ENCODE measurements around the gene ZNF619.
"Not testable (repeated sequence)": the region's sequence is repeated elsewhere in the genome, so short reads cannot be mapped to it uniquely, and the experiment has no call there.

ZNF619 gene

DNA sequence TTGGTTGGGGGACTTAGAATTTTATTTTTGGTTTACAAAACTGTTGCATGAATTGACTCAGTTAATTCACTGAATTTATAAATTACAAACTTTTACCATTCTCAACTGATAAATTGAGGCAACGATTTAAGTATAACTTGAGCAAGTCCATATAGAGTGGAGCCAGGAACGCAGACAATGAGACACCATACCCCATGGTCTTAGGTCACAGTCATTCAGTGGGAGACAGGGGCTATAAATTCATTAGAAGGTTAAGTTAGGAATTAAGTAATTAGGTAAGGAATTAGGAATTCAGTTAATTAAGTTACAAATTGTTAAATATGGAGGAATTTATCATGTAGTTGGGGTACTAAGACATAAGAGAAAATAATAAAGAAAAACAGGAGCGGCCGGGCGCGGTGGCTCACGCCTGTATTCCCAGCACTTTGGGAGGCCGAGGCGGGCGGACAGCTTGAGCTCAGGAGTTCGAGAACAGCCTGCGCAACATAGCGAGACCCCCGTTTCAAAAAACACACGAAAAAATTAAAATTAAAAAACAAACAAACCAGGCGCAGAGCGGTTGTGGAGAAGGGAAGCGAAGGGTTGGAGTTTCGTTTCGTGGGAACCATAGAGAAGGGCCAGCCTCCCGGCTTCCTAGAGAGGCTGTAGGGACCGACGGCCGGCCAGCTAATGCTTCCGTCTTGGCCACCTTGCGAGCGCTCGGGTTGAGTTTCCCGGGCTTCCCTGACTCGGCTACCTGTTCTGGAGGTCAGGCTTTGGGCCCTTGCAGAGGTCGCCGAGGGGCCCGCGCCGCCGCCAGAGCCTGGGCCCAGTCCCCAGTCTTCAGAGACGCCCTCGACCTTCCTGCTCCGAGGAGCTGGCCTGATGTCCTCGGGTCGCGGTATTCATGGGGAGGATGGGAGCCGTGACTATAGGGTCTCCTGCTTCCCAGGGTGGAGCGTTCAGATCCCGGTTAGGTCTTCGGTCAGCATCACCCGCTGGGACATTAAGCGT lies at the start of gene ZNF619:
Gene ZNF619 (plus strand): TSS at position 645 of the 993 bp plus-strand sequence. CDS start 858 bp downstream, outside the sequence.
- DNase-seq: peak; percentile 18 to 73

GRCh38 chr3:40432793-40433192 lies 44.1 kb upstream of the ZNF619 start:
- DNase-seq: peak in 1 of 2 experiments; percentile 30

DNA sequence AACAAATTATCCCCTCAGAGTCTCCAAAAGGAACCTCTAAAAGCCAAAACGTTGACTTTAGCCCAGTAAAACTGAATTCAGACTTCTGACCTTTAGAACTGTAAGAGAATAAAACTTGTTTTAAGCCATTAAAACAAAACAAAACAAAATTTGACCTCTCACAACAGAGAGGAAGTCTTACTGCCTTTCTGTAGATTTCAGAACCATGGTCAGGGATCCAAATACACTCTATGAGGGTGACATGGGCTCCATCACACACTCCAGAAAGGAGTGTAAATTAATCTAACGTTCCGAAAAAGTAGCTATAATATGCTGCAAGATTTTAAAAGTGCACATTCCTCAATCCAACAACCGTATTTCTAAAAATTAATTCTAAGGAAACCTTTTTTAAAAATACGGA lies 39.0 kb upstream of the ZNF619 start:
- no peak for DNase-seq

DNA sequence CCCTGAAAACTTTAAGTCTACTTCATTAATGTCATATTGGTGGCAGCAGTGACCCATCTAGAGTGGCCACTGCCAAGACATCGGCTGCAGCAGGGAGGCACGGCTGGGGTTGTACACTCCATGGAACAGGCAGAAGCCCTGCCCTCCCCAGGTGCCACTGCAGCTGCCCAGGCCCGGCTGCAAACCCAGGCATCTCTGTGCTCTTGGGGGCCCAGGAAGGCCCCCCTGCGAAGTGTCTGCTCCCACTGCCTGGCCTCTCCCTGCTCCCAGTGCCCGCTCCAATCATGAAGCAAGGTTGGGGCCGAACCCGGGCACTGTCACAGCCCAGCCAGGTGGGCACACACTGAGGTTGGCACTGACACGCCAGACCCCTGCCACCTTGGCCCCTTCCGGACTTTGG lies 31.9 kb upstream of the ZNF619 start:
- no peak for DNase-seq

DNA sequence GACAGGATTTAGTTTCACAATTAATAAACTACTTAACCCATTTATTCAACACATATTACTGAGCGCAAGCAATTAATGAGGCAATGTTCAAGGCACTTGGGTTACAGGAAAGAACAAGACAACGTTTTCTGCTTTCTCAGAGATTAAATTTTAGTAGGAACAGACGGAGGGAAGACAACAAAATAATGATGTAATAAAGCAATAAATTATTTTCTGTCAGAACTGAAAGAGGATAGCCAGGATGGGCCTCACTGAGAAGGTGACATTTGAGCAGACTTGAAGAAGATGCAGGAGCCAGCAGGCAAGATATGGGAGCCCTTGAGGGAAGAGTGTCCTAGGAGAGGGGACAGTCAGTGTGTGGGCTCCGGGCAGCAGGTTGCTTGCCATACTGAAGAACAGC lies 31.0 kb upstream of the ZNF619 start:
- no peak for DNase-seq

DNA sequence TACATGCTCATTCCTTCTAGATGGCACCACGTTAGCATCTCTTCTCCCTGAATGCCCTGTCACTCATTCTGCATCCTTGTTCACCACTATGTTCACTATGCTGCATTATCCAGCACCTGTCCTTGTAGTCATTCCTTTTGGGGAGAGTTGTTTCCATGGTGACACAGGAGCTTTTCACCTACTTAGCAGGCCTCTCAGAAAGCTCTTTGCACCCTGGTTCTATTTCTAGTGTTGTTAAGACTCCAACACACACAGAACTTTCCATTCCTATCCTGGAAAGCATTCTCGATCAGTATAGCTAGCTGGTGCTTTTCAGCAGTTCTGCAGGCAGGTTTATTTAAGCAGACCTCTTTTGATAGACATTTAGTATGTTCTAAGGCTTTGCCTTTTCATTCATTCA lies 26.5 kb upstream of the ZNF619 start:
- DNase-seq: no peak

DNA sequence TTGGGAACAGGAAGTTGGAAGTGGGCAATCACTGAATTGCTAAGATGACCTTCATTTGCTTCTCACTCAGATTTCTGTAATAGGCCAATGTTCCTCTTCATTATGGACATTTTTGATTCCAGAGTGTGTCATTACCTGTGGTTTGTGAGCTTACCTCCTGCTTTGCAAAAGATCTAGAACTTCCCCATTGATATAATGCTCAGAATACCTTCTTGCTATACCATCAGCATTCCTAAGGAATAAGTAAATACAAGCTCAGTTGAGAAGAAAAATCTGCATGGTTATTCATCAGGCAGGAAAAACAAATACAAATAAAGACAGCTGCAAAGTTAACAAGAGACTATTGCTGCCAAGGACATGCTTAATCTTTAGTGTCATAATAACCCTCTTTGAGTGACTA lies 25.4 kb upstream of the ZNF619 start:
- no peak for DNase-seq

DNA sequence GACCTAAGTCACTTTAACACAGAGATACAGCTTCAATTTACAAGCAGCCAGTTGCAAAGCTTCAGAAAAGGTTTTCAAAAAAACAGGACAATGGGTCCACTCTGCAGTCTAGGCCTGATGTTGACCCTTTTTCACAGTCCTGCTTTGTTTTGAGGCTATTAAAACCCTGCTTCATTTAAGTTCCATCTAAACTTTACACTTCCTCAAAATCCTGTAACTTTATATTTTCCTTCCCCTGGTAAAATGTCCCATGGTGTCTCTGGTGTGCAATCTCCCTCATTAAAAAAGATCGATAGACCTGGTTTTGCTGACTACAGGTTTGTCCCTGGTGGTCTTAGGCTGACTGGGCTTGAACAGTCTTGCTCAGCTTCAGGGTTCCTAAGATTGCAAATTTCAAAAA lies 24.9 kb upstream of the ZNF619 start:
- DNase-seq: no peak

DNA sequence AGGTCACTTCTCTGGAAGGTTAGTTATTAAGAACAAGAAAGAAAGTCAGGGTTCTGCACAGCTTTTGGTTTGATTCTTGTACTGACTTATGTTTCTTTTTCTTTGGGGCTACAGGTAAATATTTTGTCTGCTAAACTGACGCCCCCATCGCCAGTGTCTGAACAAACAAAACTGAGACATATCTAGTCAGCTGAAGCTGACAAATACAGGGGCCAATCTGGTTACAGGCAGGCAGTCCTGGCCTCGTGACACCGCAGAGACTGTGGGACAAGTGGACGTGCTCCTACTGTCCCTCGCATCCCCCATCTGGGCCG lies 24.4 kb upstream of the ZNF619 start:
- DNase-seq: no peak

GRCh38 chr3:40452876-40453730 lies 23.8 kb upstream of the ZNF619 start:
- DNase-seq: peak; percentile 97 to 99

DNA sequence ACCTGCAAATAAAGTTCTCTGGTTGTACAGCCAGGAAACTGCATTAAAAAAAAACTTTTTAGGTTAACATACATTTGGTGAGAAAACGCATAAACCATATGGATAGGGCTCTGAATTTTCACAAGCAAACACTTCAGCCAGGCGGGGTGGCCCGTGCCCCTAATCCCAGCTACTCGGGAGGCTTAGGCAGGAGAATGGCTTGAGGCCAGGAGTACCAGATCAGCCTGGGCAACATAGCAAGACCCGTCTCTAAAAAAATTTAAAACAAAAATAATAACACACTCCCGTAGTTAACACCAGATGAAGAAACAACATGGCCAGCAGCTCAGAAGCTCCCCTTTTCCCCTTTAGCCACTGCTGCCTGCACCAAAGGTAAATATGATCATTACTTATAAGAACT lies 23.0 kb upstream of the ZNF619 start:
- no peak for DNase-seq

DNA sequence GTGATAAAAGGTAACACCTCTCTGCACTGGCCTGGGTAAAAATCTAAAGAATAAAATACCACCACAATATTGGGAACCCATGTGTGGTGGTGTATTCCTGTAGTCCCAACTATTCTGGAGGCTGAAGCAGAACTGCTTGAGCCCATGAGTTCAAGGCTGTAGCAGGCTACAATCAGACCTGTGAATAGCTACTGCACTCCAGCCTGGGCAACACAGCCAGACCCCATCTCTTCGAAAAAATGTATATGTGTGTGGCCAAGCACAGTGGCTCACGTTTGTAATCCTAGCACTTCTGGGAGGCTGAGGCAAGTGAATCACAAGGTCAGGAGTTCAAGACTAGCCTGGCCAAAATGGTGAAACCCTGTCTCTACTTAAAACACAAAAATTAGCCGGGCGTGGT lies 21.6 kb upstream of the ZNF619 start:
- no peak for DNase-seq

- no peak for DNase-seq
Measured at GRCh38 chr3:40456279-40456939, 20.5 kb upstream of the ZNF619 start.

- DNase-seq: peak; percentile 90 to 97
Measured at GRCh38 chr3:40456940-40457823, 19.7 kb upstream of the ZNF619 start, which contains the start of gene RPL14. Gene RPL14, plus strand, starts transcription at chr3:40457339. Its CDS starts 133 bp downstream, at chr3:40457472.

DNA sequence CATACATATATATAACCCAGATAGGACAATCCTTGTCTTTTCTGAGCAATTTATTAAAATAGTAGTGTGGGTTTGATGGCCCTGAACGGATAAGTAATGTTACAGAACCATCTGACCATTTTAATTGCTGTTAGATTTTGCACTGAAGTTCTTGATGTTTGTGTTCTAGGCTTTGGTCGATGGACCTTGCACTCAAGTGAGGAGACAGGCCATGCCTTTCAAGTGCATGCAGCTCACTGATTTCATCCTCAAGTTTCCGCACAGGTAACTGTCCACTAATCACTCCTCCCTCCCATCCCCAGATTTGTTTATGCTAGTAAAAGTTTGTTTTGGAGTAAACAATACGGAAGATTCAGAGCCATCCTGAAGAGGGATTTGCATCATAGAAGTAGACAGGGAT lies 18.4 kb upstream of the ZNF619 start:
- DNase-seq: no peak

- not testable (repeated sequence) for DNase-seq
Measured at GRCh38 chr3:40460481-40460880, 16.4 kb upstream of the ZNF619 start.

GRCh38 chr3:40461161-40461560 lies 15.8 kb upstream of the ZNF619 start:
- no peak for DNase-seq

GRCh38 chr3:40462838-40463237 lies 14.1 kb upstream of the ZNF619 start:
- DNase-seq: not testable (repeated sequence)

- DNase-seq: no peak
Measured at GRCh38 chr3:40463579-40463978, 13.3 kb upstream of the ZNF619 start.

GRCh38 chr3:40464339-40465110 lies 12.4 kb upstream of the ZNF619 start:
- no peak for DNase-seq

GRCh38 chr3:40465111-40465407 lies 11.9 kb upstream of the ZNF619 start:
- no peak for DNase-seq

Data from NCI-H526 (cell line).